ENCODE data around the gene SUSD6. TPM values are rescaled to one million over a fixed set of nuclear protein-coding genes. Genes with fewer than 3 reads are reported as not detected.

Gene SUSD6
- total RNA-seq, 1 experiment from 2014 or later, result 21.5 TPM

DNA sequence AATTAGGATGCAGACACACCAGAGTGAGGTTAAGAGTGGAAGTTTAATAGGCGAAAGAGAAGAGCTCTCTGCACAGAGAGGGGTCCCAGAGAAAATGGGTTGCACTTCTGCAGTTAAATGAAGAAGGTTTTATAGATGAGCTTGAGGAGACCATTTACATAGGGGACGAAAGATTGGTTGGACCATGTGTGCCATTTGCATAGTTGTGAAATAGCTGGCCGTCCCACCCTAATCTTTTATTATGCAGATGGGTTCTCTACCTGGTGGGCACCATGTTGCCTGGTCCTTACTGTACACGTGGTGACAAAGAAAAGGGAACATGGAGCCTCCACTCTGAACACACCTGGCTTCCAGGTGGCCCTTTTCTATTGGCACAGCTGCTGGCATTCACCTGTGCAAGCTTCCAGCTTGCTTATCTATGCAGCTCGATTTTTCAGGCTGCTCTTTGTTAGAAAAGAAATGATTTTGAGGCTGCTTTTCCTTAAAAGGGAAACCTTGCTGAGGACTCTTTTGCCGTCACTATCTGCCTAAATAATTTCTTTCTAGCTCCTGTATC, 88.4 kb downstream of the SUSD6 start:
- no peaks in the 10 kb centered on the region for H3K36me3 ChIP-seq (ENCODE audit: control insufficient read depth, insufficient read depth, low read length)
- Mint-ChIP-seq H3K27ac (ENCODE audit: unreplicated experiment) (no peak overlapping the region), H3K4me3 (ENCODE audit: unreplicated experiment) (no peak overlapping the region), H3K27me3 (ENCODE audit: insufficient read depth, unreplicated experiment) (no peaks in the 10 kb centered on the region), H3K36me3 (ENCODE audit: insufficient read depth, unreplicated experiment) (no peaks in the 10 kb centered on the region), H3K9me3 (ENCODE audit: unreplicated experiment) (no peaks in the 10 kb centered on the region), H3K4me1 (ENCODE audit: low read depth, unreplicated experiment) (peaks cover 29% of the 10 kb centered on the region)
- no peak overlapping the region for H3K4me3 ChIP-seq (ENCODE audit: low read depth, low read length)
- intact Hi-C loops (cut with micrococcal nuclease; ENCODE audit: unreplicated experiment), result no loop called here
- no TSS peak for BruUV-seq (replicated peaks)
- CTCF ChIA-PET, result interaction anchor here (0.6 kb wide), 1 partner anchor 119 kb away, joined by 5 read pairs; no protein-coding TSS in a partner anchor
- no peak for DNase-seq
- TF ChIP-seq CTCF (IDR thresholded peaks at IDR 0.05; ENCODE audit: insufficient read depth in 1 of 2, low read depth in 1 of 2, low read length in 1 of 2, severe bottlenecking in 1 of 2, unreplicated experiment in 1 of 2), result no peak
- no peaks in the 10 kb centered on the region for H3K9me3 ChIP-seq
- peaks cover 10% of the 10 kb centered on the region; the same call in 1 of the 2 replicates for H3K4me1 ChIP-seq
- POLR2A ChIA-PET, result no interaction called here
- no peaks in the 10 kb centered on the region for H3K27me3 ChIP-seq (replicated peaks; ENCODE audit: control insufficient read depth, insufficient read depth, low read length)

GRCh38 chr14:69700575-69700974, 89.2 kb downstream of the SUSD6 start:
- BruUV-seq (replicated peaks), result no TSS peak
- Histone ChIP-seq H3K27me3 (replicated peaks; ENCODE audit: control insufficient read depth, insufficient read depth, low read length) (no peaks in the 10 kb centered on the region), H3K9me3 (no peaks in the 10 kb centered on the region), H3K4me1 (peaks cover 7% of the 10 kb centered on the region; the same call in 1 of the 2 replicates), H3K36me3 (ENCODE audit: control insufficient read depth, insufficient read depth, low read length) (no peaks in the 10 kb centered on the region), H3K4me3 (ENCODE audit: low read depth, low read length) (no peak overlapping the region)
- Mint-ChIP-seq H3K4me3 (ENCODE audit: unreplicated experiment) (no peak overlapping the region), H3K4me1 (ENCODE audit: low read depth, unreplicated experiment) (peaks cover 29% of the 10 kb centered on the region), H3K9me3 (ENCODE audit: unreplicated experiment) (no peaks in the 10 kb centered on the region), H3K27ac (ENCODE audit: unreplicated experiment) (no peak overlapping the region), H3K27me3 (ENCODE audit: insufficient read depth, unreplicated experiment) (no peaks in the 10 kb centered on the region), H3K36me3 (ENCODE audit: insufficient read depth, unreplicated experiment) (no peaks in the 10 kb centered on the region)
- no peak for DNase-seq
- ChIA-PET POLR2A (no interaction called here), CTCF (no interaction called here)
- intact Hi-C loops (cut with micrococcal nuclease; ENCODE audit: unreplicated experiment), result no loop called here
- no peak for TF ChIP-seq CTCF (IDR thresholded peaks at IDR 0.05; ENCODE audit: insufficient read depth in 1 of 2, low read depth in 1 of 2, low read length in 1 of 2, severe bottlenecking in 1 of 2, unreplicated experiment in 1 of 2)

DNA sequence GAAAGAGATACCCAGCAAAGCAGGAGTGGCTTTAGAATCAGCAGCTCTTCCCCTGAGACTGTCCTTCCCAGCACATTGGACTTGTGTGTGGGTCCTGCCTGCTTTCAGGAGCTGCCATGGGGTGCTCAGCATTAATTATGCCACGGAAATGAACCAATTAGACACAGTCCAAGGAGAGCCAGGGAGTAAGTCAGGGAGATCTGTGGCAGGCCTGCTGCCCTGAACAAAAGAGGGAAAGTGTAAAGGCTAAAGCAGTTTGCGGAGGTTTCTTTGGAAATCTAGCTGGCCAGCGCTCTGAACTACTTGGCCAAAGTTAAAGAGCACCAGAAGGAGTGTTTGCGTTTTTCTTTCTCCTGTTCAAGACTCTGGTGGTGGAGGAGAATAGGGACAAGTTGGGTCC, 89.9 kb downstream of the SUSD6 start:
- no peak overlapping the region for H3K4me3 Mint-ChIP-seq (ENCODE audit: unreplicated experiment)
- no peak for TF ChIP-seq CTCF (IDR thresholded peaks at IDR 0.05; ENCODE audit: insufficient read depth in 1 of 2, low read depth in 1 of 2, low read length in 1 of 2, severe bottlenecking in 1 of 2, unreplicated experiment in 1 of 2)
- ChIA-PET POLR2A (no interaction called here), CTCF (interaction anchor here (0.7 kb wide), 1 partner anchor 27 kb away, joined by 4 read pairs; no protein-coding TSS in a partner anchor)
- no TSS peak for BruUV-seq (replicated peaks)
- Histone ChIP-seq H3K36me3 (ENCODE audit: control insufficient read depth, insufficient read depth, low read length) (no peaks in the 10 kb centered on the region), H3K4me3 (ENCODE audit: low read depth, low read length) (no peak overlapping the region), H3K9me3 (no peaks in the 10 kb centered on the region), H3K4me1 (0 out of 2 replicates have a peak, but pooled peaks cover 3% of the 10 kb centered on the region), H3K27me3 (replicated peaks; ENCODE audit: control insufficient read depth, insufficient read depth, low read length) (no peaks in the 10 kb centered on the region)
- no peak overlapping the region for H3K27ac Mint-ChIP-seq (ENCODE audit: unreplicated experiment)
- peaks cover 22% of the 10 kb centered on the region for H3K4me1 Mint-ChIP-seq (ENCODE audit: low read depth, unreplicated experiment)
- no peaks in the 10 kb centered on the region for H3K36me3 Mint-ChIP-seq (ENCODE audit: insufficient read depth, unreplicated experiment)
- no peak for DNase-seq
- intact Hi-C loops (cut with micrococcal nuclease; ENCODE audit: unreplicated experiment), result no loop called here
- no peaks in the 10 kb centered on the region for H3K27me3 Mint-ChIP-seq (ENCODE audit: insufficient read depth, unreplicated experiment)
- no peaks in the 10 kb centered on the region for H3K9me3 Mint-ChIP-seq (ENCODE audit: unreplicated experiment)

All from Caco-2 (cell line).